ENCODE data around the gene MBP. TPM values are rescaled to one million over a fixed set of nuclear protein-coding genes. Genes with fewer than 3 reads are reported as not detected.
A peak's percentile ranks its signal among the peaks of the same experiment; 100 is the strongest.

MBP gene
- total RNA-seq, 1 experiment from 2014 or later = 4.5 TPM

DNA sequence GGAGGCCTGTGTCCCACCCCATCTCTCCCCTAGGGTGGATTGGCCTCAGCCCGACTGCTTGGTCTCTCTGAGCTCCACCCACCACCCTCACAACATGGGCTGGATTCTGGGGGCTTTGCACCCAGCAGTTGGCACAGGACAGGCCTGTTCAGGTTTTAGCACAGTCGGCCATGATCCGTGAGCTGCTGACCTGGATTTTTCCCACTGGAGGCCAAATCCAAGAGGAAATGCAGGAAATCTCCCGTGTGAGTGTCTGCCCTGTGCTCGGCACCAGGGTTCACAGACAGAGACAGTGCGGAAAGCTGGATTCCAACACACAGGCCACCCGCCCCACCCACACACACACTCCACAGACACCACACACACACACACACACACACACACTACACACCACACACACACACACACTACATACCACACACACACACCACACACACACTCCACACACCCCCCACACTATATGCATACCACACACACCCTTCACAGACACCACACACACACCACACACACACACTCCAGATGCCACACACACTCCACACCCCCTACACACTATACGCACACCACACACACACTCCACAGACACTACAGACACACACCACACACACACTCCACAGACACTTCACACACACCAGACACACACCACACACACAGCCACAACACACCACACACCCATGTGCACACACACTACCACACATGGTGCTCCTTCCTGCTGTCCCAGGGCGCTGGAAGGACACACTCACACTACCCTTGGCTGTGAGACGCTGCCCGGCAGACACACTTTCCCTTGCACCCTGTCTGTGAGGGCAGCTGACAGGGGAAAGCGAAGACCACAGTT is 14.1 kb downstream of the MBP start:
- DNase-seq = no peak
- no peak overlapping the region for H3K4me3 ChIP-seq (ENCODE audit: insufficient read depth, low read depth, low read length)
- H3K27me3 ChIP-seq (ENCODE audit: control insufficient read depth, insufficient read depth, low read length) = no peaks in the 10 kb centered on the region
- H3K36me3 ChIP-seq (replicated peaks; ENCODE audit: control insufficient read depth, insufficient read depth, low read length) = no peaks in the 10 kb centered on the region

DNA sequence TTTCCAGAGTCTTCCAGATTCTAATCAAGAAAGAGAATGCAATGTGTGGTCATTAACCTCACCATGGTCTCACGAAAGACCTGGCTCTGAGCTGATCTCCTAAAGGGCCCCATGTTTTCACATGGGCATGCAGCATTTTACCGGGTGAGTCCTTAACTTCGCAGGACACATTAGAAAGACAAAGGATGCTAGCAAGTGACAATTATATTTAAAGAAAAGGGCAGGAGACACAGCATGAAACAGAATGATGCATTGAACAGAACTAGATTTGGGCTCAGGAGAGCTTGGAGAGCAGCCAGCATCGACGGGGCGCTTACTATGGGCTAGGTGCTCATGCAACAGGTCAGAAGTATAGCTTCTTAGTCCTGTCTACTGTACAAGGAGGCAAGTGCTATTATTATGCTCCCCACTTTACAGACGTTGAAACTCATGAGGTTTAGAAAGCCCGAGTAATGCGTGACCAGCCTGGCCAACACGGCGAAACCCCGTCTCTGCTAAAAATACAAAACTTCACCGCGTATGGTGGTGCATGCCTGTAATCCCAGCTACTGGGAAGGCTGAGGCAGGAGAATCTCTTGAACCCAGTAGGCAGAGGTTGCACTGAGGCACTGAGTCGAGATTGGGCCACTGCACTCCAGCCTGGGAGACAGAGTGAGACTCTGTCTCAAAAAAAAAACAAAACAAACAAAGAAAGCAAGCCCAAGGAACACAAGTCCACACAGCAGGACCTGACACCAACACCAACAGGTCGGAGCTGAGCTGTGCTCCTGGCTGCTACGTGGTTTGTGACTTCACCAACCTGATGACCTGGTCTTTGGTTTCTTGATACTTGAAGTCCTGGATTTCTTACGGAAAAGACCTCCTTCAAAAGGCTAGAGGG is 16.1 kb downstream of the MBP start:
- no peaks in the 10 kb centered on the region for H3K27me3 ChIP-seq (ENCODE audit: control insufficient read depth, insufficient read depth, low read length)
- DNase-seq = no peak
- H3K36me3 ChIP-seq (replicated peaks; ENCODE audit: control insufficient read depth, insufficient read depth, low read length) = no peaks in the 10 kb centered on the region
- H3K4me3 ChIP-seq (ENCODE audit: insufficient read depth, low read depth, low read length) = no peak overlapping the region

GRCh38 chr18:77115192-77115953 is 17.2 kb downstream of the MBP start:
- H3K27me3 ChIP-seq (ENCODE audit: control insufficient read depth, insufficient read depth, low read length) = no peaks in the 10 kb centered on the region
- DNase-seq = no peak
- H3K4me3 ChIP-seq (ENCODE audit: insufficient read depth, low read depth, low read length) = no peak overlapping the region
- no peaks in the 10 kb centered on the region for H3K36me3 ChIP-seq (replicated peaks; ENCODE audit: control insufficient read depth, insufficient read depth, low read length)

- Histone ChIP-seq H3K4me3 (ENCODE audit: insufficient read depth, low read depth, low read length) (no peak overlapping the region), H3K36me3 (replicated peaks; ENCODE audit: control insufficient read depth, insufficient read depth, low read length) (no peaks in the 10 kb centered on the region), H3K27me3 (ENCODE audit: control insufficient read depth, insufficient read depth, low read length) (no peaks in the 10 kb centered on the region)
- no peak for DNase-seq
These were observed 18.0 kb downstream of the MBP start for GRCh38 chr18:77114415-77115191.

DNA sequence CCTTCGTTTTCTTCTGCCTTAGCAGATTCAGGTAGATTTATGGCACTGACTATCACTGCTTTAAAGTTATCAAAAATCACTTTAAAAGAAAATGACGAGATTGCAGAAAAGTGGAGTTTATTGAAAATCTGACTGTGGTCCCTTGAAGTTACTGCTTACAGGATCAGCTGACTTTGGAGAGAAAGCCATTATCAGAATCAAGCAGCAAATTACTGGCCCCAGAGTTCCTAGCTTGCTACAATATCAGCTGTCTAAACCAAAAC is 18.5 kb downstream of the MBP start:
- Histone ChIP-seq H3K4me3 (ENCODE audit: insufficient read depth, low read depth, low read length) (no peak overlapping the region), H3K27me3 (ENCODE audit: control insufficient read depth, insufficient read depth, low read length) (no peaks in the 10 kb centered on the region), H3K36me3 (replicated peaks; ENCODE audit: control insufficient read depth, insufficient read depth, low read length) (no peaks in the 10 kb centered on the region)
- DNase-seq = no peak

DNA sequence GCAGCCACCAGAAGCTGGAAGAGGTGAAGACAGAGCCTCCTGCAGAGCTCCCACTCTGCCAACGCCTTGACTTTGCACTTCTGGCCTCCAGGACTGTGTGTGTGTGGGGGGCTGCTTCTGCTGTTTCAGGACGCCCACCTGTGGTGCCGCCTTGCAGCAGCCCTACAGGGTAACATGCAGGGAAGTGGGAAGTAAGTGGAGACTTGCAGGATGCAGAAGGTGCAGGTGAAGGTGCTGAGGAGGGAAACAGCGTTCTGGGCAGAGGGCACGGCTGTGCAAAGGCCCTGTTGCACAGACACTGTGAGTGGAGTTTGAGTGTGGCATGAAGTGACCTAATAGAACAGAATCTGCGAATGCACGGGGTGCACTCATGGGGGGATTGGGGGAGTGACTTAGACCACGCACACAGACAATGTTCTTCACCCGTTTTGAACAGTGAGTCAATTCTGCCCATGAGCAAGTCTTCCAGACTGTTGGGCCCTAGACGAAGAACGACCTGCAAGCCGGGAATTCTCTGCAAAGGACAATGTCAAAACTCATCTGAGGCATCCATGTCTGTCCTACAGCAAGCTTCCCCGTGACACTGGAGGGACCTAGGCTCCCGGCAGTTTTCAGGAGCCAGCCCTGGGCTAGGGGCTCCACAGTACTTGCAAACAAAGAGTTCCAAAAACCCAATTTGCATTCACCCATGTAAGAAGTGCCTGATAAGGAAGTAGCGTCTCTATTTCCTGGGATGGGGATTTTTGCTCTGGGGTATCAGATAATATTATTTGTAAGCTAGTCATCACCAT is 19.0 kb downstream of the MBP start:
- Histone ChIP-seq H3K27me3 (ENCODE audit: control insufficient read depth, insufficient read depth, low read length) (no peaks in the 10 kb centered on the region), H3K4me3 (ENCODE audit: insufficient read depth, low read depth, low read length) (no peak overlapping the region), H3K36me3 (replicated peaks; ENCODE audit: control insufficient read depth, insufficient read depth, low read length) (no peaks in the 10 kb centered on the region)
- peak; percentile 44 for DNase-seq

GRCh38 chr18:77112747-77113092 is 19.9 kb downstream of the MBP start:
- DNase-seq = no peak
- Histone ChIP-seq H3K27me3 (ENCODE audit: control insufficient read depth, insufficient read depth, low read length) (no peaks in the 10 kb centered on the region), H3K4me3 (ENCODE audit: insufficient read depth, low read depth, low read length) (no peak overlapping the region), H3K36me3 (replicated peaks; ENCODE audit: control insufficient read depth, insufficient read depth, low read length) (no peaks in the 10 kb centered on the region)

DNA sequence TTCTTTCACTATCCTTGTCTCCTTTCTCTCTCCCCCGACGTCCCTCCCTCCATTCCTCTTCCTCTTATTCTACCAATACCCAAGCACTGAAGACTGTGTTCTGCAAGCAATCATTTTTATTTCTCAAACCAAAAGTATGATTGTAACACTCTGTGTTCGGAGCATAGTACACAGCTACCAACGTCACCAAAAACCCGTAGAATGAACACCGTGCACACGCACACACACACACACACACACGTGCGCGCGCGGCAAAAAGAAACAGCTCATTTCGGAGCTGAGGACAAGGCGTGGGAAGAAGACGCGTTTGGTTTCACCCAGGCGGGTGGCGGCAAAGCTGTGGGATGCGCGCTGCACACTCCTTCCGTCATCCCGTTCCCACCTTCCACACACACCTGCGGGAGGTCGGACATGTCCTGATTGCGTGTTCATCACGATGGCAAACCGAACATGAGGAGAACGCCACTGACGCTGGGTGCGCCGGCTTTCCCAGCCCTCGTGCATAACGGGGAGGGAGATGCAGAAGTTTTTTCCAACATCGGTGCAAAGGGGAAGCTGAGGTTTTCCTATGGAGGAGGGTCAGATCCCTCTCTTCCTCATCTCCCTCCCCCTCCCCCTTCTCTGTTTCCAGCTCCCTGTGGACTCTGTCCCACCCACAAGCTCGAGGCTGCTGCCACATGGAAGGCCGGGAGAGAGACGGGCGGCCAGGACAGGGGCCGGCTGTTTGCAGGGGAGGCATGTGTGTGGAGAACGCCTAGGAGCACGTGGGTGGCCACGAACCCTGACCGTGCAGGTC is 20.4 kb downstream of the MBP start:
- H3K4me3 ChIP-seq (ENCODE audit: insufficient read depth, low read depth, low read length) = no peak overlapping the region
- H3K36me3 ChIP-seq (replicated peaks; ENCODE audit: control insufficient read depth, insufficient read depth, low read length) = no peaks in the 10 kb centered on the region
- peak; percentile 50 for DNase-seq
- no peaks in the 10 kb centered on the region for H3K27me3 ChIP-seq (ENCODE audit: control insufficient read depth, insufficient read depth, low read length)

DNA sequence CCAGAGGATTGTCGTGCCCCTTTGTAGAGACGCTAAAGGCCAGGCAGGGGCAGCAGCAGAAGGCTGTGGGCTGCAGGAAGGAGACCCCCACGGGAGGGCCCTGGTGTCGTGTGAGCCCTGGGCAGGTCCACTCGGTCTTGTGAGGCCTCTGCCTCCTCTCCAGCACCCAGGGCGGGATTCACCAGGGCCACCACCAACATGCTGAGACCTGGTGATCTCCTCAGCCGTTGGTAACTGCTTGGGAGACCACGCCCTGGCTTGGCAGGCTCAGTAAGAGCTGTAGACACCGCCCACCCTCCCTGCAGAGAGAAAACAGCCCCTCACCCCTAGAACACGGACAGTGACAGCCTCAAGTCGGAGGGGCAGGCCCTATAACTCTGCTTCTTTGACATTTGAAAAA is 21.1 kb downstream of the MBP start:
- Histone ChIP-seq H3K4me3 (ENCODE audit: insufficient read depth, low read depth, low read length) (no peak overlapping the region), H3K36me3 (replicated peaks; ENCODE audit: control insufficient read depth, insufficient read depth, low read length) (no peaks in the 10 kb centered on the region), H3K27me3 (ENCODE audit: control insufficient read depth, insufficient read depth, low read length) (no peaks in the 10 kb centered on the region)
- DNase-seq = no peak

- DNase-seq = no peak
- no peaks in the 10 kb centered on the region for H3K27me3 ChIP-seq (ENCODE audit: control insufficient read depth, insufficient read depth, low read length)
- no peak overlapping the region for H3K4me3 ChIP-seq (ENCODE audit: insufficient read depth, low read depth, low read length)
- no peaks in the 10 kb centered on the region for H3K36me3 ChIP-seq (replicated peaks; ENCODE audit: control insufficient read depth, insufficient read depth, low read length)
These were observed 21.6 kb downstream of the MBP start for GRCh38 chr18:77110936-77111335.

DNA sequence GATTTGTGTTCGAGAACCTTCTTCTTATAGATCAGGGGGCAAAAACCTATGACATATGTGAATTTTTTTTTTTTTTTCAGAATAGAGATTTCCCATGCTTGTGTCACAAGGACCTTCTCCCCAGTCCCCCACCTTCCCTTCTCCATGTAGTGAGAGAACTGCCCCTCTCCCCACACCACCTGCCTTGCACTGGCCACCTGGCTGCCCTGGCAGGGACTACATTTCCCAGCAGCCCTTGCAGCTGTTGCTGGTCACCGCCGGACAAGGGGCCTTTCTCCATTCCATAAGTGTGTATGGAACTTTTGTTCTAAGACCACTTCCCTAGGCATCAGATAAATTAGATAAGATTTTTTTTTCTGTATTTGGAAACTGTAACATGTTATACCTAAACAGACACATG is 22.2 kb downstream of the MBP start:
- H3K4me3 ChIP-seq (ENCODE audit: insufficient read depth, low read depth, low read length) = no peak overlapping the region
- DNase-seq = peak; percentile 61
- no peaks in the 10 kb centered on the region for H3K36me3 ChIP-seq (replicated peaks; ENCODE audit: control insufficient read depth, insufficient read depth, low read length)
- H3K27me3 ChIP-seq (ENCODE audit: control insufficient read depth, insufficient read depth, low read length) = no peaks in the 10 kb centered on the region

DNA sequence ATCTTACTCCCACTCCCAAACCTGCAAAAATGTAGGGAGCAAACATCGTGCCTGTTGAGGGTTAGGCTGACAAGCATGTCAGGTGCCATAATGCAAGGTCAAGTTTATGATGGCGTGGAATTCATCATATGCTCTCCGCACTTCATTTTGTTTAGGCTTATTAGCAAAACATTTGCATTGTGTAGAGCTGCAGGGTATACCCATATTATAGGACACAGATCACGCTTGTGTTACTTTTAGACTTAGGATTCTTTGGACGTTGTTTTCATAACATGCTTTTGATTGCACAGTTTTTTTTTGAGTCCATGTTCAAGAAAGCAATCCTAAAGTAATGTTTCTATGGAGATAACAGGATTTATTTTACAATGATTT is 22.9 kb downstream of the MBP start:
- H3K4me3 ChIP-seq (ENCODE audit: insufficient read depth, low read depth, low read length) = no peak overlapping the region
- no peak for DNase-seq
- no peaks in the 10 kb centered on the region for H3K36me3 ChIP-seq (replicated peaks; ENCODE audit: control insufficient read depth, insufficient read depth, low read length)
- H3K27me3 ChIP-seq (ENCODE audit: control insufficient read depth, insufficient read depth, low read length) = no peaks in the 10 kb centered on the region
